GM19238 (cell line): Measurements from ENCODE around the gene PDZRN3.

Experiments
- DNase-seq: peaks from one replicate; pipeline ENCODE4 v3.0.0; 2011; ENCODE audit warnings: low spot score; ENCODE audit not compliant: insufficient read length

PDZRN3 gene

DNA sequence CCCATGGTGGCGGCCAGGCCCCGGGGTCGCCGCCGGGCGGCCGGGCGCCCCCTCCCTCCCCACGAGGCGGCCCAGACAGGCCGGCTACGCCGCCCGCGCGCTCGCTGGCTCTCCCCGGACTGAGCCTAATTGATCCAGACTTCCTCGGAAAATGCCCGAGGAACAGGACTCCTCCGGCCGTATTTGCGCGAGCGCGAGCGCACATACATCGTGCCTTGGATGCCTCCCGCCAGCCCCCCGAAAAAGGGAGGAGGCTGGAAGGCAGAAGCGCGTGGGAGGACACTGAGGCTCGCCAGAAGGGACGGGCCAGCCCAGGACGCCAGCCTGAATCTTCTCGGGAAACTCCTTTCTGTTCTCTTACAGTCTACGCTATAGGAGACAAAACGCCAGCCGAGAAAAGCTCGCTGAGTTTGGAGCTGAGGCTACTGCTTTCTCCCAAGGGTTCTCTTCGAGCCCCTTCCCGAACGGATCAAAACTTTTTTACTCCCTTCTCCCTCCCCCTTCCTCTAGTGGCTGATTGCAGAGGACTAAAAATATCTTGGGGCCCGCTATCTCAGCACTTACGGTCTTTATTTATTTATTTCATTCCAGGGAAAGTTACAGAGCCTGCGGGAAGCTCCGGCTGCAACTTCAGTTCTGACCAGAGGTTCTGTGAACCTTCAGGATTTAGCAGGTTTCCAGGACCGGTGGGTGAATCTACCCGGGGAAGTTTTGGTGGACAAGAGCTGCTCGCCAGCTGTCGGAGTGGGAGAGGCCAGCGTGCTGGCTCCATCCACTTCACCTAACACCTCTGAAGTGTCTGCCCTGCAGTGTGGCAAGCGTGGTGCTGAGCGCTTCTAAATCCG is at the start of gene PDZRN3:
Gene PDZRN3 (minus strand): TSS at position 121 of the 845 bp plus-strand sequence.
- no peak for DNase-seq

DNA sequence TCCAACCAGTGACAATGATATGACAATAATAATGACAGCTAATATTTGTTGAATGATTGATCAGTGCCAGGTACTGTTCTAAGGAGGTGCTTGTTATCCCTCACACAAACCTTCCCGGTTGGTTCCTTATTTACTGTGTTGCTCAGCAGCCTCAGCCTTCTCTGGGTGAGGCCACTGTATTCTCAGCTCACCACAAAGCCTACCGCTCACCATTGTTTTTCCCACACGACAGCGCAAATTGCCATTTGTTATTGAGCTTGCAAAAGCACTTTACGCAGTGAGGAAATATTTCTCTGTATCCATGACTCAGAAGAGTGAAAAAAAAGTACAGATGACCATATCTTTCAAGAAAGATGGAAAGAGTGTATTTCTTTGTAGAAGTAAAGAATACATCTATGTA is 49.5 kb upstream of the PDZRN3 start:
- DNase-seq, result no peak

DNA sequence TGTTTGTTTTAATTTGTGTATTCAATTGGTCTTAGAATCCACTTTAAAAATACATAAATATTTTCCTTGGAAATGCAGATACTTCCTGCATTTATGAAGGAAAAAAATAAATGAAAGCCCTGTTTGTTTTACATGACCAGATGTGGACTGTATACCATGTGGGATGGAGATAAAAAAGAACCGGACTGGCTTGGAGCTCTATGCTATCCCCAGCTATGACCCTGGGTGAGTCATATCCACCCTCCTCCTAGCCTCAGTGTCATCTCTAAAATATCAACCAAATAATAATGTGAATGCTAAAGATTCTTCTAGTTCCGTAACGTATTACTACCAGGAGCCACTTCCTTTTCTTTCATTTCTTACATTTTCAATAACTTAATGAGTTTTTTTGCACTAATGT is 44.5 kb upstream of the PDZRN3 start:
- no peak for DNase-seq

DNA sequence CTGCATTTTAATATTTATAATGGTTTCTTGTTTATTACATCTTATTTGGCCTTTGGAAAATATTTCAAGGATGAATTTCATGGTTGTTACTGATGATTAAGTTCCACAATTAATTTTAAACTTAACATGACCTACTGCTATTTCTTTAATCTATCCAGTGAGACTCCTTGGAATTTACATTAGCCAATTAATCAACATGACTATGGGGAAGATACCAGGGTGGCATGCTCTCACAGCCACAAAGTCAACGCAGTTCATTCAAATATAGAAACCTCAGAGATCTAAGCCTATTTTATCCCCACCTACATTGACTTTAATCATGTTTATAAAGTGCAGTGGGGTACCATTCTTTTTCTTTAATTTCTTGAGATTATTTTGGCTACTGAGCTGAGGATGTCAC is 43.6 kb upstream of the PDZRN3 start:
- no peak for DNase-seq

DNA sequence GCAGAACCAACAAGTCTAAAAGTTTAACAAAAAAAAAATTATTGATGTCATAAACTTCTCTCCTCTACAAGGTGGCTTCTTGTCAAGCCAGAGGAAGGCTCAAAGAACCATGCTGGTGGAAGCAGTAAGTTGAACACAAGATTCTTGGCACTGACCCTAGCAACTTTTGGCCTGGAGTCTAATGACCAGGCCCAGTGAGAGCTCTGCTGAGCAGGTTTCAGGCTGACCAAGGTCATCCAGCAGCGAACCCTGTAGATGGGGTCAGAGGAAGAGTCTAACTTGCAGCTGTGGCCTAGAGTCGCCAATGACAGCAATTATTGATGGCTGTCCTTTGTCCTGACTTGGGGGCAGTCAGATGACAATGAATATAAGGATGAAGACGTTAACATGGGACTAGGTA is 43.1 kb upstream of the PDZRN3 start:
- no peak for DNase-seq

DNA sequence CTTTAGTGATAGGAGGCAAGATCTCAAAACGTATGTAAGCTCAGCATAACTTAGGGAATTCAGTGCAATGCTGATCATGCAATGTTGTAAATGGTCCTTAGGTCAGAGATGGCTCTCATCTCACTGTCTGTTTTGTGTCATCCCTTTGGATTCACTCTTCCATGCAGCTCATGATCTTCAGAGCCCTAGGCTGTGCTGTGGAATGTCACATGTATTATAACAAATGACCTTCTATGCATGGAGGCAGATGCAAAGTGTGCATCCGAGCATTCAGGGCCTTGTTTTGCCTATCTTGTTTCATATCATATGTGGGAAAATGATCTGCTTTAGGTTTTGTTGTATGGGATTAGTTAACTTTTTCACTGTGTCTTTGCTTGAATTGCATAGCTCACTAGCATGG is 40.5 kb upstream of the PDZRN3 start:
- DNase-seq, result no peak

DNA sequence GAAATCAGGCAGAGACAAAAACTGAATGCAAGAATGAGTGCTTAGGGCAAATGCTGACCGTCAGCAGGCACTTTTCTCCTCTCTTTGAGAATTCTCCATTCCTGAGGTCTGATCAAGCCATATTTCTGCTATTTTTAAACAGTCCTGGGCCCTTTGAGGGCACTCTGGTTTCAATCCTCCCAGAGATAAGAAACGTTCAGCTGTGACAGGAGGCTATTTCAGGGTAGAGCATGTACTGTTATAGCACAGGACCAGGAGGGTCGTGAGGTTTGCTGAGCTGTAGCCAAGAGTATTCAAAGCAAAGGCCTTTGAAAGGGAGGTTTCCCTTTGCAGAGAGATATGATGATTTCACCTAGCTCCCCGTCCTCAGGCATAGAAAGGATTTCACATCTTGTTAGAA is 39.6 kb upstream of the PDZRN3 start:
- no peak for DNase-seq

DNA sequence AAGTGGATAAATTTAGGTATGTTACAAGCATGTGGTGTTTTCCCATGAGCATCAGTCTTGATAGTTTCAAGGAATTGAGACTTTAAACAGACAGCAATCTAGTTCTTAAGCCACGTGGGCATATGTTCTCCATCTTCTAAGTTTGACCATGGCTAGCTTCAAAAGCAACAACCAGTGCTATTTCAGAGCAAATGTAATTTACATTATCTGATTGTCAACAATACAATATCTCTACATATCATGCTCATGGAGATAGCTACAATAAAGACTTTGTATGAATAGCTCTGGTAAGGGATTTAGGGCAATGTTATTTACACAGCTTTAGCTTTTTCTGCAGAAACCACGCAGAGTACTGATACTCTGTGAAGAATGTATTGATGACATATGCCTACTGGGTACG is 38.8 kb upstream of the PDZRN3 start:
- no peak for DNase-seq

DNA sequence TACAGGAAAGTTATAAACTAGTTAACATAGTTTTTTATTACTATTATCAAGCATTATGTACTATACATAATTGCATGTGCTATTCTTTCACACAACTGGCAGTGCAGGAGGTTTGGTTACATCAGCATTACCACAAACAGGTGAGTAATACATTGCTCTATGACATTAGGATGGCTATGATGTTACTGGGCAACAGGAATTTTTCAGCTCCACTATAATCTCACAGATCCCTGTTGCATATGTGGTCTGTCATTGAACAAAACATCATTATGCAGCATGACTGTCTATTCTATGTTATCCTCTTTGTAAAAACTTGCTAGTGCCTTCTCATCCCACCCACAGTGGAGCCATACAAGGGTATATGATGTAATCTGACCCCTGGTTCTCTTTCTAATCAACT is 36.5 kb upstream of the PDZRN3 start:
- DNase-seq, result no peak

DNA sequence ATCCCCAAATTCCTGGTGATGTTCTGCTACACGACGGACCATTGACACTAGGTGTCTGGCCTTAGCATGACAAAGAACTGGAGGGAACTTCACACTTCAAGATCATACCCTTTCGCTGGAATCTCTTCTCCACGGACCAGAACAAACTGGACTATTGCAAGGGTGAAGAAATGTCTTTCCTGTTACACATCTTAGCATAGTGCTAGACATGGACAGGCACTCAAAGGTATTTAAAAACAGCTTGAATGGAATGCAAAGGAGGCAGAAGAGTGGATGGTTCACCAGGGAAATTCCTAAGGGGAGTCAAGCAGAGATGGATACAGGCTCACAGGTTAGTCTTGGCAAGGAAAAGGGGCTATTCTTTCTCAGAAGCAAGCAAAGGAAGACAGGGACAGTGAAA is 33.5 kb upstream of the PDZRN3 start:
- DNase-seq, result no peak

DNA sequence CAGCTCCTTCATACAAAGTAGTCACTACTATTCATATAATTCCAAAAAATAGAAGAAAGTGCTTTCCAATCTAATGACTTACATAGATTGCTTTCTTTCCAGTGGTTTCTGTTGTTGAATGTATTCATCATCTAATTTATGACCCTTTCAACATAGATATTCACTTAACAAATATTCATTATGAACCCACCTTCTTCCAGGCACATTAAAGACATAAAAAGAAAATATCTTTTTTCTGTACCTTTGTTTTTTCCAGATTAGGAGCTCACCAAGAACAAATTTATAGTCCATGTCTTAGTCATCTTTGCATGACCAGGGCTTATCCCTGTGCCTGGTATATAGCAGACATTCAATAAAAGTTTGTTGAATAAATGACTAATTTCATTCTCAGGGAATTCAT is 32.4 kb upstream of the PDZRN3 start:
- DNase-seq, result no peak

DNA sequence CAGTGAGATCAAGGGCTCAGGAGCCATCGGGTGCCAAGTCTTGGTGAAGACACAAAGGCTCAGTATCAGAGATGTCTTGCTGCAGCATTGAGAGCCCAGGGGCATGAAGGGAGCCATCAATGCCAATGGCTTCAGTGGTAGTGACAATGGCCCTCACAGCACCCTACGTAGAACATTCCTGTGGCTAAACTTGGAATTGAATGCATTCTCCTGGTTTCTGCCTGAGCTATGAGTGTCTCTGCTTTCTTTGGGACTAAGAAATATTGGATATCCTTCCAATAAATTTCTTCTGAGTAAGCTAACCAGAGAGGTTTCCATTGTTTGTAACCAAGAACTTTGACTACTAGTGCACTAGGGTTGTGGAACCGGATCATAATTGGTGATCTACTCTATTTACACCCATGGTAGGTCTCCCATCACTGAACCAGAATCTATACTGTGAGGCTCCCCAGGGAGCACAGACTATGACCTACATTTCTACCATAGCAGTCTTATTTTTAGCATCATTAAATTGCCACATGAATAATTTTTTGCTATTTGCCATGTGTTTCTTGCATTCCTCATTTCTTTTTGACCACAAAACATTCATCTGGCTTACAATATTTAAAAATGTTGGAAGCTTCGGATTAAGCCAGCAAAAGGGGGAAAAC is 31.6 kb upstream of the PDZRN3 start:
- DNase-seq, result no peak

DNA sequence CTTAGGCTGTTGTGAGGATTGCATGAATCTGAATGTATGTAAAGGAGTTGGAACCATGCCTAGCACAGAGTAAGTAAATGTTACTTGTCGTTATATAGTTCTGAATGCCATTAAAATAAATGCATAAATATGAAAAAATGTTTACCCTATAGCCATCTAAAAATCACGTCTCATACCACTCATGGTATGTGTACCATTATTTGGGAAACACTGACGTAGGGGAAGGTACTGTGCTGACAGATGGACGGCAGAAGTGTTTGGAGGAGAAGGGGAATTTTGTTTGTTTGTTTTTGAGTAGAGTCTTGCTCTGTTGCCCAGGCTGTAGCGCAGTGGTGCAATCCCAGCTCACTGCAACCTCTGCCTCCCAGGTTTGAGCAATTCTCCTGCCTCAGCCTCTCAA is 30.5 kb upstream of the PDZRN3 start:
- DNase-seq, result no peak

DNA sequence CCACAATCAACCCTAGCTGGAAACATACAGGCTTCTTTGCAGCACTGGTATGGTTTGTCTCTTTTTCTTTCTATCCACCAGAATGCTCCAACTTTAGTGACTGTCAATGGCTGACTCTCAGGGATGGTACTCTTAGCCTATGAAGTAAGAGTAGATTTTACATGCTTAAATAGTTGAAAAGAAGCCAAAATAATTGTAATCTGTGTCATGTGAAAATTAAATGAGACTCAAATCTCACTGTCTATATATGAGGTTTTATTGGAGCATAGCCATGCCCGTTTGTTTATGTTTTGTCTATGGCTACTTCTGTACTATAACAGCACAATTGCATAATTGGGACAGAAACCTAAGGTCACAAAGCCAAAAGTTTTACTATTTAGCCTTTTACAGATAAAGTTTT is 29.1 kb upstream of the PDZRN3 start:
- DNase-seq, result no peak

DNA sequence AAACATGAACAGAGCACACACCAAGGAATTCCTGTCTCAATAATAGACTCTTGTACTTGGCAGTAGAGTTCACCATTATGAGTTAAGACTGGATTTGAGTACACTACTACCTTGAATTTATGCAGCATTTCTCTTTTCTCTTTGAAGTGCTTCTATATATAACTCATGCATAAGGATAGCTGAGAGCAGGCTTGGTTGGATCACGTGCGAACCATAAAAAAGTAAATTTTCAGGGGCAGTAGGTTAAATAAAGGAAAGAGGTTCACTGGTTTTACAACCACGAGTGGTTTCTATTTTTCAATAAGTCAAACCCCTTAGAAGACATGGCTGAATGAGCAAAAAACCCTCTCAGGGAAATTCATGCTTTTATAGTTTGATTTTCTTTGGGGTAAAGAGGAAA is 28.6 kb upstream of the PDZRN3 start:
- DNase-seq, result no peak

DNA sequence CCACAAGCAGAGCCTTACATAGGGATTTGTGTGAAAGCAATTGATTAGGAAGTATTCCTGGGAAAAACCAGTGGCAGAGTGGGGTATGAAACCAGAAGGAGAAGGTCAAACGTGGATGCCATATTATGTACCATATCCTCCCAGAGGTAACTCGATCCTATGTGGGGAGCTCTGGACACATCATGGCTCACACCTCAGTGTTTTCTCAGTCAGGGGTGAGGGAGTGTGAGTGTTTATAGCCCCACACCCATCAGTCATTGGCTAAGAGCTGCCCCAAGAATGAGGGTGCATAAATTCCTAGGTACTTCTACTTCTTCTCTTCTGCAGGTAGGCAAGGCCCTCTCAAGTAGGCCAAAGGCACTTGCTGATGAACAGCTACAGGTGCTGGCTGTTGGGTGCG is 28.2 kb upstream of the PDZRN3 start:
- DNase-seq, result no peak

DNA sequence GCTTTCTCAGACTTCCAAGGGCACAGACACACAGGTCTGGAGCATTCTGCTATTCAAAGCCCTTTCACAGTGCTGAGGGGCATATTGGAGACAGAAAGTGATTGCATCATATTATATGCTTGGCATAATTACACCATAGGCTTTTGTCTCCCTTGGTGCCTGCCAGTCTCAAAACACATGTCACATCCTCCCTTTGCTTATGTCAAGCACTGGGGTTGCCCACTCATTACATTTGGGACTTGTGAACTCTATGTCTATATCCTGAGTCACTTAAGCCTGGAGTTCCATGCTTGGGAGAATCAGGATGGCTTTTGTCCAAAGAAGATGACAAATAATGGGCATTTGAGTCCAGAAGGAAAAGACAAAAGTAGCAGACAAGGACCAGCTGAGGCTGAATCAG is 12.3 kb upstream of the PDZRN3 start:
- DNase-seq, result no peak

DNA sequence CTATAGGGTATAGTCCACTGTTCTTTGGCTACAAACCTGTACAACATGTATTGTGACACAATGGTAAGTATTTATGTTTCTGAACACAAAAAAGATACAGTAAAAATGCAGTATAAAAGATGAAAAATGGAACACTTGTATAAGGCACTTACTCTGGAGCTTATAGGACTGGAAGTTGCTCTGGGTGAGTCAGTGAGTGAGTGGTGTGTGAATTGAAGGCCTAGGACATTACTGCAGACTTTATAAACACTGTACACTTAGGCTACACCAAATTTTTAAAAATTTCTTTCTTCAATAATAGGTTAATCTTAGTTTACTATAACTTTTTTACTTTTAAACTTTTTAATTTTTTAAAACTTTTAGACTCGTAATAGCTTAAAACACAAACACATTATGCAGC is 10.5 kb upstream of the PDZRN3 start:
- no peak for DNase-seq

DNA sequence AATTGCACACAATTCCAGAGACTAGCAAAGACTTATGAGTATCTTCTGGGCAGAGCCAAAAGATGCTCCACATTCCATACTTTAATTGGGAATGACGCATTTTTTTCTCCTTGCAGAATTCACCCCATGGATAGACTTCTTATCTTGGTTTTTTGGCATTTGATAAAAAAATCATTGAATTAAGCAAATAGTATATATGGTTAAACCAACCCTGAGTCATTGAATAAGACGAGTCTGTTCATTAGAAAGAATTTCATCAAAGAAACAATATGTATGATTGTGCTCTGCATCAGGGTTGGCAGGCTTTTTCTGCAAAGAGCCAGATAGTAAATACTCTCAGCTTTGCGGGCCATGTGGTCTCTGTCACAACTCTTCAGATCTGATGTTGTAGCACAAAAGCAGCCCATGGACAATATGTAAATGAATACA is 9.2 kb upstream of the PDZRN3 start:
- no peak for DNase-seq

DNA sequence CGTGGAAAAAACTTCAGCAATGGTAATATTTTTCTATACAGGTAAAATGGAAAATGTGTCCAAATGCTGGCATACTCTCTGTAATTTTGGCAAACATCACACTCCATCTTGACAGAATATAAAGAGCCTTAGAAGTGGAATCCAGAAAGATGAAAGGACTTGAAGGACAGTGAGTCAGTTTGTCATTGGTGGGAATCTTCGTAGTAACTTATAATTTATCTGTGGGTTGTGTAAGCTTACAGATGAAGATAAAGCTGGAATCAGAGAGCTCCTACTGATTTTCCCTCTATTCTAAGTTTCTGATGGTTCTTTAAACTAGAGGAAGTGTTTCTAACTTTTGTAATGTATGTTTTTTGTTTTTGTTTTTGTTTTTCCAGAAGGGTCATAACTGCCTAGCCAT is 8.7 kb upstream of the PDZRN3 start:
- DNase-seq, result no peak

DNA sequence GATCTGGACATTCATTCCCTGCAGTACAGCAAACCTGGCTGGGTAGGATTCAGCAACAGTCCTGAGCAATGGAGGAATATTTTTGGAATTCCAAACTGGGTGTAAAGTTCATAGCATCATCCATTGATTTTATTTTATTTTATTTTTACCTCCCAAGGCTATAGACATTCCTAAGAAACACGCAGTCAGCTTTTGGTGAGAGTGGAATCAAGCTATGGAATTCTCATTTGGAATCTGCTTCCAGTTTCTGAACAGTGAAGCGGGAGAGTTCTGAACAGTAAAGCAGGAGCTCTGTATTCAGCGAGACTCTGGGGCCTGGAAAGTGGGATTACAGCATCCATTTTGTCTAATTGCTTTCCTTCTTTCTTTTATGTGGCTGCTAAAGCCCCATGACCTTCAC is 1.4 kb upstream of the PDZRN3 start:
- DNase-seq, result no peak

DNA sequence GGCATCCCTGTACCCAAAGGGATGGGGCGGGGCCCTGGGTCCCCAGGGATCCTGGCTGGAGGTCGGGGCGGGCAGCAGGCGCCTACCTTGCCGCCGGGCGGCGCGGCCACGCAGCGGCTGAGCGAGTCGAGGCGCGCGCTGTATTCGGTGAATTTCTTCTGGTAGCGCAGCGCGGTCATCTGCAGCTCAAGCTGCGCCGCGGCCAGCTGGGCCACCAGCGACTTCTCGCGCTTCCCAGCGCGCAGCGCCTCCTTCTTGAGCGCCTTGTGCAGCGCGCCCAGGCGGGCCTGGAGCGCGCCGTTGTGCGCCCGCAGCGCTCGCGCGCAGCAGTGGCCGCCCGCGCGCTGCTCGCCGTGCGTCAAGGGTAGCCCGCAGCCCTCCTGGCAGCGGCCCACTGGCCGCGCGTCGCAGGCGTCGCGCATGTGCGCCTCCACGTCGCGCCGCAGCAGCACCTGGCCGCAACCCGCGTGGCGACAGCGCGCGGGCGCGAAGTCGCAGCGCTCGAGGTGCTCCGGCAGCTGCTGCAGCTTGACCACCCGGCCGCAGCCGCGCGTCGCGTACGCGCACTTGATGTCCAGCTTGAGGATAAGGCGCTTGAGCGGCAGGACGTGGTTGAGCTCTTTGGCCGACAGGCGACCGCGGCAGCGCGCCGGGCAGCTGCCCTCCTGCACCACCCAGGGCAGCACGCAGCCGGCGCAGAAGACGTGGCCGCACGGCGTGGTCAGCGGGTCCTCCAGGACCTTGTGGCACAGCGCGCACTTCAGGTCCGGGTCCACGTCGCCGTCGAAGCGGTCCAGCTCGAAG is 522 bp downstream of the PDZRN3 start:
- DNase-seq, result no peak
